GM18520 (cell line): ENCODE results near the gene EXOC4.
"Not testable (repeated sequence)": the region's sequence is repeated elsewhere in the genome, so short reads cannot be mapped to it uniquely, and the experiment has no call there.

ENCODE experiments used
- ATAC-seq: cut with Tn5 transposase; IDR thresholded peaks from one replicate; pipeline ENCODE4 v1.9.1; 2021; ENCODE audit not compliant: unreplicated experiment

EXOC4 gene

DNA sequence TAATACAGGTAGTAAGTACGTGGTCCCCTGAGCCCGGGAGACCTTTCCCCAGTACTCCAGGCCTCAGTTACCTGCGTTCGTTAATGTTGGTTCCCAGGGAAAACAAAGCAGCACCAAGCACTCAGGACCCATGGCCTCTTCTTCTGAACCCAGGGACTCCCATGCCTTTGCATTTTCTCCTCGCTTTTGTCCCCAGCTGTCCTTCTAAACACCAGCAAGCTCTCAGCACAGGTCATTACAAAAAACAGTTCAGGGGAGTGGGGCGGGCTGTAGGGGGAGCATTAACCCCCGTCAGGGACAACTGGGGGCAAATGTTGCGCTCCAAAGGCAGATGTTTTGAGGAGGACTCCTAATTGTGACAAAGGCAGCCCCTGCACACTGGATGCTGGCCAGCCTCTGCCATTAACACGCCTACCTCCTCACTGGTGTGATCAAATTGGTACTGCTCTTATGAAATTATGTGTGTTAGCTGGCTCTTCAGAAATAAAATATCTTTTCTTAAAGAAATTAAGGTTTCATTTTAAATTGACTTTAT lies 793.8 kb downstream of the EXOC4 start:
- no peak for ATAC-seq

DNA sequence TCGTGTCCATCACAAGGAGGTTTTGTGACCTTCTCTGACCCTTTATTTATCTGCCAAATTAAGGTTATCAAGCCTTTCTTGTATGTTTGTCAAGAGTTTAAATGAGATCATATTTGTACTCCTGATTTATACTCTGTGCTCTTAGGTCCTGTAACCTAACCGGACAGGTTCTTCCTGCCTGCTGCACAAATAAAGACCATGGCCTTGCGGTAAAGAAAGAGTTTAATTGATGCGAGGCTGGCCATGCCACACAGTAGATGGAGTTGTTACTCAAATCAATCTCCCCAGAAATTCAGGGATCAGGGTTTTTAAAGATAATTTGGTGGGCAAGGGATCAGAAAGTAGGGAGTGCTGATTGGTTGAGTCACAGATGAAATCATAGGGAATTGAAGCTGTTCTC lies 794.8 kb downstream of the EXOC4 start:
- ATAC-seq: no peak

DNA sequence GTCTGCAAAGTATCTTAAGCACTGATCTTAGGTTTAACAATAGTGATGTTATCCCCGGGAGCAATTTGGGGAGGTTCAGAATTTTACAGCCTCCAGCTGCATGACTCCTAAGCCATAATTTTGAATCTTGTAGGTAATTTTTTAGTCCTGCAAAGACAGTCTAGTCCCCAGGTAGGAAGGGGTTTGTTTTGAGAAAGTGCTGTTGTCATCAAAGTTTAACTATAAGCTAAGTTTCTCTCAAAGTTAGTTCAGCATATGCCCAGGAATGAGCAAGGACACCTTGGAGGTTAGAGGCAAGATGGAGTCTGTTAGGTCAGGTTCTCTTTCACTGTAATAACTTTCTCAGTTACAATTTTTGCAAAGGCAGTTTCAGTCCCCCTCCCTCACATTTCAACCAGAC lies 795.3 kb downstream of the EXOC4 start:
- no peak for ATAC-seq

DNA sequence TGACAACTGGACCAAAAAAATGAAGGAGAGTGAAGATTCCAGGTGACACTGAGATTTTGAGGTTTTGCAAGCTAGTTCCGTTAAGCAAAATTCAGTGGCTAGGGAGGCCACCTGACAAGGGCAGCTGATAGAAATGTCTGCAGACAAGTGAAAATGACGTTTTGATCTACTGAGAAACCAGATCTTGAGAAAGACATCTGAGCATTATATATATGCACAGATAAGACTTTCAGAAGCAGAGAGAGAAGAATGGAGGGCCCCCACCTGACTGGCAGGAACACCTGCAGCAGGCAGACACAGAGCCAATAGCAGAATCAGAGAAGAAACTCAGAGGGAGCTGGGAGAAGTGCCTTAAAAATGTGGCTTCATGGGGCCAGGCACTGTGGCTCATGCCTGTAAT lies 798.1 kb downstream of the EXOC4 start:
- no peak for ATAC-seq

GRCh38 chr7:134056816-134057215 lies 803.9 kb downstream of the EXOC4 start:
- no peak for ATAC-seq

- ATAC-seq: no peak
Measured at GRCh38 chr7:134058521-134058920, 805.6 kb downstream of the EXOC4 start.

GRCh38 chr7:134058980-134059379 lies 806.1 kb downstream of the EXOC4 start:
- ATAC-seq: no peak

DNA sequence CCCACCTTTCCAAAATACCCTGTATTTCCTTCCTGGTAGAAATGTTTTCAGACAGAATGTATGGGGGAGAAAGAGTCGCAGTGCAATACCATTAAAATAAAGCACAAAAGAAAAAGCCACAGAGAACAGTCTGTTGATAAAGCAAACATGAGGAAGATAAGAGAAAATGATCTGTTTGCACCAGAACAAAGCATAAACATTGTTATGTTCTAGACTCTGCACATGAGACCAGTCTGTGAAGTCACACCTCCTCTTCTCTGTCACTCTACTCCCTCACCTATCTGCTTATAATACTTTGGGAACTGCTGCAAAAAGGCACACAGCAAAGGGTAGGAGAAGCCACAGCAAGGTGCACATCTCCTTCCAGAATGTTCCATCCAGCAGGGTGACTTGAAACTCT lies 807.0 kb downstream of the EXOC4 start:
- no peak for ATAC-seq

GRCh38 chr7:134060874-134061273 lies 808.0 kb downstream of the EXOC4 start:
- no peak for ATAC-seq

DNA sequence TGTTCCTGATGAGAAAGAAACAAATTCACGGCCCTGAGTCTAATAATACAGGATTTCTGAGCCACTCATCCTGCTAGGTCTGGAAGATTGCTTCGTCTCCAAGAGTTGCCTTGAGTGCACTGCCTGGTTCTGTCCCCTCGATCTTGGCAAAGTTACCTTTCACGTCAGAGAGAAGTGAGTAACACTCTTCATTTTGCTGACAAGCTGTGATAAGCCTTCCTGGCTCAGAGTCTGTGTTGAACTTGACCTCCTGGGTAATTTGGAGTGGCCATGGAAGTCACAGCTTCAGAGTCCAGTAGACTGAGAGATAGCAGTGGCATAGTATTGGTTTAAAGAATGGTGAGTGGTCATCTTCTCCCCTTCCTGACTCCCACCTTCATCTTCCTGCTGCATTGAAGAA lies 809.6 kb downstream of the EXOC4 start:
- ATAC-seq: no peak

GRCh38 chr7:134065415-134065814 lies 812.5 kb downstream of the EXOC4 start:
- no peak for ATAC-seq

DNA sequence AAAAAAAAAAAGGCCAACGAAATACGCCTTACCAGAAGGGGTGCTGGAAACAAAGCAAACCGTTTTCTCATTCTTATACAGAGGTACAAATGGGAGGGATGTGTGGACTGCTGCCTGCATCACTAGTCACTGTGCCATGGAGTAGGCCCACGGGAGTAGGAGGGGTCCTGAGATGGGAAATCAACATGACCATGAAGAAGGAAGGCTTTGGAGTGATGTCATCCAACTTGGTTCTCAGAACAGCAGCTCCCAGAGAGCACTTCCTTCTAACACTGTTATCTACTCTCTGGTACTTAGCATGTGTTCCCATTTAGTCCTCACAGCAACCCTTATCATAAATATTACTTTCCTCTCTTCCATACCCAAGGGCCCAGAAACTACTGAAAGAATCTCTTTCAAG lies 814.3 kb downstream of the EXOC4 start:
- no peak for ATAC-seq

DNA sequence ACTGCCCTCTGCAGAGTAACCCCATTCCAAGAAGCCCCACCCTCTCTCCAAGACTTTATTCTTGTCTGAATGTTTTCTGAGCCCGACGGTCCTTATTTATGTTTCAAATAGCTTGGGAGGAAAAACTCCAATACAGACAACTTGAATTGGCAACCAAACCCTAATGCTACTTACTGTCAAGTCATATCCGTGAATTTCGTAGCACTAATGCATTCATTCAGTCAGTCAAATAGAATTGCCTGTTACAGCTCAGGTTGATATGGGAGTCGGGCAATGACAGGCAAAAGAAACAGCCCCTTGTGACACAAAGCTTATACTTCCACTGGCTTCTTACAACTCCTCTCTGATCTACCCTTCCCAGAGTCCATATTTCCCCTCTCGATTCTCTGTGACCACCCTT lies 815.8 kb downstream of the EXOC4 start:
- no peak for ATAC-seq

- ATAC-seq: no peak
Measured at GRCh38 chr7:134069187-134069586, 816.3 kb downstream of the EXOC4 start.

- no peak for ATAC-seq
Measured at GRCh38 chr7:134070673-134071072, 817.8 kb downstream of the EXOC4 start.

DNA sequence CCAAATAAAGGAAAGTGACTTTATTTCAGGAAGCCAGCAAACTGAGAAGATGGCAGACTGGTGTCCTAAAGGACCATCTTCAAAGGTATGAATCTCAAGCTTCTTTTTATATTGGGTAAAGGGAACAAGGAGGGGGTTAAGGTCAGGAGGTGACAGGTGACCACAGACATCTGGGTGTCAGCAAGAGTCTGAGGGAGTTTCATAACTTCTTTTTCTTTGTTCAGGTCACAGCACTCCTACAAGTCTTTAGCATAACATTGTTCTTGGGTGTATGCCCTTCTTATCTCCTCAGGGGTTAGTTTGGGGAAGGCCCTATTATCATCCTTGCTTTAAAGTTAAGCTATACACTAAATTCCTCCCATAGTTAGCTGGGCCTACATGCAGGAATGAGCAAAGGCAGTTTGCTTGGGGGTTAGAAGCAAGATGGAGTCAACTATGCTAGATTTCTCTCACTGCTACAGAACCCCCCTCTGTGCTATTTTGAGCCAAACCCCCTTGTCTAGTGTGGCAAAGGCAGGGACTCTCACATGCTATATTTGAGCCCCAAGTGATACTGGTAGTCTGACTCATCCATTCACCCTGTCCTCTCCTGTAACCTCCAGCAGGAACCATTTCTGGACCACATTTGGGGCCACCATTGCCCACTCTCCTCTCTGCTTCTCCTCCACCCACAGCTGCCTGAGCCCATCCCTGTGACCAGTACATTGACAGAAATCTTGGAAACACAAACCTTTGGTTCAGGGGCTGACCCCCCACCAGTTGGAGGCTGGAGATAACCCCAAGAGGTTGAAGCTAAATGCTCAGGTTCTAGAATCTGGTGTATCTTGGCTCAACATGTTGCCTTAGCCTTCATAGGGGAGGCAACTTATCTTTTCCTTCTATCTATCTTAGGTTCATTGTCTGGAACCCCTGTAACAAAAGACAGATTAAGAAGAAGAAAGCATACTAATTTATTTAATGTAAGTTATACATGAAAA lies 818.8 kb downstream of the EXOC4 start:
- peak; percentile 87 for ATAC-seq

GRCh38 chr7:134073276-134073675 lies 820.4 kb downstream of the EXOC4 start:
- no peak for ATAC-seq

DNA sequence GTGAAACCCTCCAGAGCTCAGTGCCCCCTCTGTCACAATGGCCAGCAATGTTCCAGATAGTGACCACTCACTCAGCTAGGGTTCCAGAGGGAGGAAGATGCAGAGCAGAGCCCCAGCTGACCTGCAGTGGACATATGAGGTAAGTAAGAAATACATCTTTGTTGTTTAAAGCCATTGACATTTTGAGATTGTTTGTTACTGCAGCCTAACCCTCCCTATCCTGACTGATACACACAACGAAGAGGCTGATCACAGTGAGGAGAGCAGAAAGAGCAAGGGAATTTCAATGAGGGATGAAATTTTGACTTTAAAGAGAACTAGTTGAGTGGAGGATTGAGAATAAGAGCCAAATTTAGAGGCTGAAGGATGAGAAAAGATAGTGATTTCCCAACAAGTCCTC lies 822.9 kb downstream of the EXOC4 start:
- no peak for ATAC-seq

DNA sequence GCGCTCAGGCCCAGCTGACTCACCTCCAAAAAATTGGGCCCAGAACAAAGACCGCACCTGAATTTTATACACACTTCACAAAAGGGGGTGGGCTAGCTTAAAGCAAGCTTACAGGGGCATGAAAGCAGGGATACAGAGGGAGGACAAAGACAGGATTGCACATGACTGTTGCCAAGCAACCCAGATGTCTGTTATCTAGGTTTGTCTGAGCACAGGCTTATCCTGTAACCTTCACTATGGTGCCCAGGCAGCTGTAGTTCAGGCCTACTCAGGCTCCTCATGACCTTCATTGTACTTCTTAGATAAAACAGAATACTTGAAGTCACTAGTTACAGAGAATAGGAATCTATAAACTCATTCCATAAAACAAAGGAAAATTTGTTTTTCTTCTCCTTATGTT lies 824.7 kb downstream of the EXOC4 start:
- not testable (repeated sequence) for ATAC-seq

DNA sequence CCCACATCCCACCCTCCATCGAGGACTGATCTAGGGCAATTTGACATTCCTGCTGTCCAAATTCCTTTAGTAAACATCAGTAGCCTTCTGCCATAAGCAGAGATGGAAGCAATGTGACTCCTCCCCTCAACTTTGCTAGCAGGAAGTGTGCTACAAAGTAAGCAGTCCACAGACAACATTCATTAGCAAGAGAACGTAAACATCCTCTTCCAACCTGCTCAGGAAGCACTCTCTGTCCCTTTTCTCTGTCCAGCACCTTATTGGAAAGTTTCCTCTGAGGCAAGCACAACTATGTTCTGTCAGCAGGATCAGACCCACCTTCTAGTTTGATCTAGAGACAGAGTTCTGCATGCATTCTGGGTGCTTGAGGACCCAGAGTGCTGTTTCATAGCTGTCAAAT lies 826.1 kb downstream of the EXOC4 start:
- no peak for ATAC-seq

DNA sequence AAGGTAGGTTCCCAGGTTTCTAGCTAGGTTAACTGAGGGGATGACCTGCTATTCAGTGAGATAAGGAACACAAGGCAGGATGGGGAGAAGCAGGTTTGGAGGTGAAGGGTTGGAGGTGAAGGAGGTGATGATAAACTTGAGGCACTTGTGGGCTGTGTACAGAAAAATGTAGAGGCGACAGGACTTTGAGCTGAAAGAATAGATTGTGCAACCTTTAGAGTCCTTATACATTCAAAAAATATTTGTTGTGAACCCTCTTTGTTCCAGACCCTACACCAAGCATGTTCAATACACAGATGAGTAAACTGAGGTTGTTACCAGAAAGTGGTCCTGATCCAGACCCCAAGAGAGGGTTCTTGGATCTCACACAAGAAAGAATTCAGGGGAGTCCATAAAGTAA lies 828.8 kb downstream of the EXOC4 start:
- ATAC-seq: no peak

- no peak for ATAC-seq
Measured at GRCh38 chr7:134083766-134084487, 831.0 kb downstream of the EXOC4 start.
